ENCODE data around the gene HDAC3.

Gene HDAC3

DNA sequence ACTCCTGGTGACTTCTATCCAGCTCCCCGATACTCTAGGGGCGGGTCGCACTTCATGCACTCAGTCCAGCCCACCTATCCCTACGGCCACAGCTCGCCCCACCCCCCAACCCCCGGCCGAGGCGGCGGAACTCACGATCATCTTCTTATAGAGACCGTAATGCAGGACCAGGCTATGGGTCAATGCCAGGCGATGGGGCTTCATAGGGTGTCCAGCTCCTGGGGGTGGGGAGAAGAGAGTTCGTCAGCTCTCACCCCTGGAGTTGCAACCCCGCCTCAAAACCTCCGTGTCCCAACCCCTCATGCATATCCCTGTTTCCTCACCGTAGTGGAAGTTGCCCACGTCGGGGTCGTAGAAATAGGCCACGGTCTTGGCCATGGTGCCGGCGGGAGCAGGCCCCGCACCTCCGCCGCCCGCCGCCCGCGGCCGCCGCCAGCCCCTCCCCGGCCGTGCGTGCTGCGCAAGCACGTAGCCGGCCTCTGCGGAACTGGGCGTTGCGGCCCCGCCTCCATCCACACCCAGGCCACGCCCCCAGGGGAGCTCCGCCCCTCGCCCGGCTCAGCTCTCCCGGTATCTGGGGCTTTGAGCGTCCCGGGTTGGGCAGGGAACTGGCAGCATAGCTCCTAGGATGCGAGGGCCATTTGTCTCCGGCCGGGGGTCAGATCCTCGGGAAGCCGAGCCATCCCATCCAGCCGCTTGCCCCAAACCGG is at the start of gene HDAC3, which contains the start of gene RELL2:
HDAC3 (minus strand) TSS at position 437 of the 710 bp plus-strand sequence; CDS start at position 378, 59 bp downstream.
RELL2 (plus strand) TSS at position 585 of the 710 bp plus-strand sequence. CDS start 1,229 bp downstream, outside the sequence.
- DNase-seq: peak; percentile 14 to 81

DNA sequence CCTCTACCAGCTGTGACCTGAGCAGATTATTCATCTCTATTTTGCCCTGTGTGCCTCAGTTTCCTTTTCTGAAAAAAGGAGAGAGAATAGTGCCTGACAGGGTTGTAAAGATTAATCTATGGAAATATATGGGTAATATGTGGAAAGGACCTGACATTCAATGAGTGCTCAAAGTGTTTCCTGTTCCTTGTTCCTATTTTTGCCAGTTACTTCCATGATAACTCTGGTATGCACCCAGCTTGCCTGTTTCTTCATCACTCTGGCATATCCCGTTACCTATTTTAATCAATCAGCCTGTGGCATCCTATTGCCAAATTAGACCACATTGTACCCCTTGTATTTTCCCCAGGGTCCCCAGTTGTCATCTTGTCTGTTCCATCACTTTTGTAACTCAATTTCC is 48.9 kb upstream of the HDAC3 start:
- no peak for DNase-seq

DNA sequence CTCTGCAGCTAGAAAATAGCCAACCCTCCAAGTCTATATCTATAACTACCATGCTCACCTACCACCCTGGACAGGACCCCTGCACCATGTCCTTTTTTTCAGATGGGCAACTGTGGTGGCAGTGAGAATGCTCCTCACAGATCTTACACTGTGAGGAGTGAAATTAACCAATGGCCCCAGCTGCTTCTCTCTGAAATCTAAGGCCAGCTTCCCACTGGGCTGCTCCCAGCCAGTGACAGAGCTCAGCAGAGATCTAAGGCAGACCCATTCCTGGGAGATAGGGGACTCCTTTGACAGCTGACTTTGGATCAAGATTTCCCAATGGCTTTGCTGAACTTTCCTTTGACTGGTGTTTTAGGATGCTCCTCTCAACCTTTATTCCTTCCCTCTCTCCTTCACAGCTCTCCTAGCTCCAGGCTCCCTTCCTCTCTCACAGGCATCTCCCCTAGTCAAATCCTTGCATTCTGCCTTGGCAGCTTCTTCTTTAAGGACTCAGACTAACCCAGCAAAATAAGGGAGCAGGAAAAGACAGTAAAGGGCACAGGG is 47.0 kb upstream of the HDAC3 start:
- no peak for DNase-seq

DNA sequence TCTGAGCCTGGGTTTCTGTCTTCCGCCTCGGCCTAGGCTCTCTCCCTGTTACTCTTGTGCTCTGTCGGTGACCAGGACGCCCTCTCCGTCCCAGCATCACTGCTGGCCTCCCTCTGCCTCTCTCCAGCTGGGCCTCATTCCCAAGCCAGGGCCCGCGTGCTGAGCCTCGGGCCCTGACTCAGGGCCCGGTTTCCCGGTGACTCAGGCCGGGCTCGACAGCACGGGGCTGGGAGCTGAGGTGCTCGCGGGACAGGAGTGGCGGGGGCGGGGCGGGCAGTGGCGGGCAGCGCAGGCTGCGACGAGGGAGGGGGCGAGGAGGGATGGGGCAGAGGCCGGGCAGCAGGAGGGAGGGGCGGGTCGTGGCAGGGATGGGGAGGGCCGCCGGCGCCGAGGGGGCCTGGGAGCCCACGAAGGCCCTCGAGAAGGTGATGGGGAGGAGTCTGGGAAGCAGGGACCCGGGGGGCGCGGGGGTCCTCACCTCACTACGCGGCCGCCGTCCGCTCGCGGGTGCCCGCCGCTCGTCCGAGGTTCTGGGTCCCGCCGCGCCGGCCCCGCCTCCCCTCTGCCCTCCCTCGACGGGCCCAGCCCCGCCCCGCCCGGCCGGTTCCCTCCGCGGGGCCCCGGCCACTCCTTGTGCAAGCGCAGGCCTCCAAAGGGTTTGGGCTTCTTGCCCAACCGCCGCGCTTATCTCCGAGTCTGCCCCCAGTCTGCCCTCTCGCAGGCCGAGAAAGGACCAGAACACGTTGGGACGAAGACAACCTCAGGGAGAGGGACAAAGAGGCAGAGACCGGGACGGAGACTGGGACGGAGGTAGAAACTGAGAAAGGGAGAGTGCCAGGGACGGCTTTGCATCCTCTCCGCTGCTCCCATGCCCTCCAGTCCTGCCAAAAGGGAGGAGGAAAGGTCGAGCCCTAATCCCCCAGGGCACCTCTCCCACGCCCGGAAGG is 45.3 kb upstream of the HDAC3 start, which contains the start of gene ARAP3:
ARAP3 (minus strand) TSS at position 536 of the 947 bp plus-strand sequence. CDS start 1,744 bp downstream, outside the sequence.
- no peak for DNase-seq

DNA sequence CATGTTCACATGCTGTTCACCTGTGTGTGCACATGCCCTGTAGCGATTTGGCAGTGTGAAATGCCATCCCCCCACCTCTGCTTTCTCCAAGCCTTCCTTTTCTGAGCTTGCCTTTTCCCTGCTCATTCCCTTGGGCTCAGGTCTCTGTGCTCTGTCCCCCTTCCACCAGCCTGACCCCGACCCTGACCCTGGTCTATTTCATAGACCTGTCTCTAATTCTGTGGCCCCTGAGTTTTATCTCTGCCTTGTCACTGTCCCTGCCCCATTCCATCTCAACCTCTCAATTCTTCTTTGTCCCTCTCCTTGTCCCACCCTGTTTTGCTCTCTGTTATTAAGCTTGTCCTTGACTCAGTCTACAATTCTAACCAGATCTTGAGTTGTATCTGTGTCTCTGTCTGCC is 44.6 kb upstream of the HDAC3 start:
- no peak for DNase-seq

DNA sequence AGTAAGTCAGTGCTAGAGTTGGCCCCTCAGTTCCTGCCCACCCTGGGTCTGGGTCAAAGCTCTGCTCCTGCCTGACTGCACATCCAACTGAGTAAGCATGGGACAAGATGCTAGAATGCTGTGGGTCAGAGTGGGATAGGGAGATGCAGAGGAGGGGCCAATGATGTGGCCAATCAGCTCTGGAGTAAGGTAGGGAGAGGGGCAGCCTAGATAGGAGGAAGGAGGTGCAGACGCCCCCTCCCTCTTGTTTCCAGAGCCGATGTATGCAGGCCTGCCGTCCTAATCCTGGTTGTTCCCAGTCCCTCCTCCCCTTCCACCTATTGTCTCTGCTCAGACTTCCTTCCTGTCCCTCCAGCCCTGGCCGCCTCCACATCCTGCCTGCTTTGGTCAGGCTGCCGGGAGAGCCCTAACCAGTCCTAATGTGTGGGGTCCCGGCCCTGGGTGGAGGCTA is 44.1 kb upstream of the HDAC3 start:
- DNase-seq: no peak

DNA sequence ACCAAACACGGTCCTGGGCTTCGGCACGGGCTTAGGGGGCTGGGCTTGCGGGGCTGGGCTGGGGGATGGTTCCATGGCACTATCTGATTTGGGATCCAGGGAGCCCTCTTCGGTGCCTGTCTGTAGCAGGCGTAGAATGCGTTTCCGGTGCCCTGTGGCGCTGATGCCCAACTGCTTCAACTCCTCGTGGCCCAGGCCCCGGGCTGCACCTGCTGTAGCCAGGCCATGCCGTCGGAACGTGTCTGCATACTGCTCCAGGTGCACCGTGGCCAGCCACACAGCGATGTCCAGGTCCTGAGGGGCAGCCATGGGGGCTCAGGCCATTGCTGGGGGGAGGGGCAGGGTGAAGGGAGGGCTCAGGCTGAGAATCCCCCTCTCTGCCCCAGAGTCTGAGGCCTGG is 43.5 kb upstream of the HDAC3 start:
- no peak for DNase-seq

DNA sequence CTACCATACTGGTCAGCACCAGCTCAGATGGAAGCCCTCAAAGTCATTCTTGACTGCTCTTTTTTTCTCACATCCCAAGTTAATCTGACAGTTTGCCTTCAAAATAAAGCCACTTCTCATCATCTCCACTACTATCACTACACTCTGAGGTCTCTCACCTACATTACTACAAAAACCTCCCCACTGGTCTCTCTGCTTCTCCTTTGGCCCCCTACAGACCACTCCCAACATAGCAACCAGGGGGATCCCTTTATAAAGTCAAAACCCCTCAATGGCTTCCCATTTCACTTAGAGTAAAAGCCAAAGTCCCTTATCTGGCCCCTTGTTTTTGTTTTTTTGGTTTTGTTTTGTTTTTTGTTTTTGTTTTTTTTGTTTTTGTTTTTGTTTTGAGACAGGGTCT is 40.8 kb upstream of the HDAC3 start:
- no peak for DNase-seq

DNA sequence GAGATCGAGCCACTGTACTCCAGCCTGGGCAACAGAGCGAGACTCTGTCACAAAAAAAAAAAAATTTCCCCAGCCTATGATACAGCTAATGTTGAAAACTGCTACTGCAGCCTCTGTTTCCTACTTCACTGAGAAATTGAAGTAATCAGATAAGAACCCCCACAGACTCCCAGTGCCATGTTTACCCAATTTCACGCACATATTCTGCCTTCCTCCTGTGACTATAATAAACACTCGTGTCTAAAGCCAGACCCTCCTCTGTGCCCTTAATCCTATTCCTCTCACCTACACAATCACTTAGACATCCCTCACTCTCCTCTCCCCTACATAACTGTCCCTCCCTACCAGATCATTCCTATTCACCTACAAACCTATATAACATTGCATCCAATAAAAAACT is 39.0 kb upstream of the HDAC3 start:
- DNase-seq: no peak

DNA sequence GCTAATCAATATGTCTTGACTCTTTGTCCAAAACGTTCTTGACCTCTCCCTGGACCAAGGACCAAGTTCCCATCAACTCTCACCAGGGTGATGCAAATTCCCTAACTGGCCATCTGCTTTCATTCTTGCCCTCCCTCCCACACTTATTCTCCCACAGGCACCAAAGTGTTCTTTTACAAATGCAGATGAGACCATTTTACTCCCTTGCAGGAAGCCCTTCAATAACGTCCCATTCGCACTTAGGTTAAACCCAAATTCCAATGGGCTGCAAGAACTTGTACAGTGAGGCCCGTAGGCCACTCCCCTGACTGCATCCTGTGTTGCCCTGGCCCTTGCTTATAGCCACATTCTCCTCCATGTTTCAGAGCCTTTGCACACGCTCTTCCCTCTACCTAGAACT is 38.1 kb upstream of the HDAC3 start:
- DNase-seq: no peak

DNA sequence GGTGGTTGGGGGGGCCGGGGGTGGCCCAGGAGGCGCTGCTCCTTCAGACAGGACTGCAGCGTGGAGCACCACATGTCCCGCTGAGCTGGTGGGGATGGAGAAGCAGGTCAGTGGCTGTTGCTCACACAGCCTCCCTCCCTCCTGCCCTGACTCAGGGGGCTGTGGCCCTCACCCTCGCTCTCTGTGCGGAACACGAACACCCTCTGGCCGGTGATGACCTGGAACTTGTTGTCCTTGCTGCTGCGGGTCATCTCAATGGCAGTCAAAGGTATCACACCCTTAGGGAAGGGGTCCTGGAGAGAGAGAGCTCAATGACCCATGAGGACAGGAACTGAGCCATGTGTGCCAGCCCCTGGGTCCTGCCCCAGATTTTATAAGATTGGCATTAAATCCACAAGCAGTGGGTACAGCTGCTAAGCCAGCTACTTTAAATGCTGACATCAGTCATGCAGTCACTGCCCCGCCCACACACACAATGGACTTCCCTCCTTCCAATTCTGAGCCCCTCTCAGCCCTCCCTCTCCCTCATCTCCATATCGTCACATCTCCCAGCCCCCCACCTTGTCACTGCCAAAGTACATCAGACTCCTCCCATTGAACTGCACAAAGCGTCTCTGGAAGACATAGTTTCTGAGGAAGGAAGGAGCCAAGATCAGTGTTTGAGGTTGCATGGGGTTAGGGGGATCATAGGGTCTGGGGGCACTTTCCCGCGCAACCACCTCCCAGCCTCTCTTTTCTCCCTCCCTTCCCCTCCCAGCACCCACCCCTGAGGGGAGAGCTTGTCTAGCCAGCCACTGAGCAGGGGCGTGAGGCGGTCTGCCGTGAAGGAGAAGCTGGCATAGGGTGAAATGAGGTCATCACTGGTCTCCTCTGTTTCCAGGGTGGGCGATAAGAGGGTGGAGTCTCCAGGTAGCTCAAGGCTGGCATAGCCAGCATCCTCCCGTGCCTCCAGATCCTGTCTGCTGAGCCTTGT is 36.5 kb upstream of the HDAC3 start:
- DNase-seq: no peak

DNA sequence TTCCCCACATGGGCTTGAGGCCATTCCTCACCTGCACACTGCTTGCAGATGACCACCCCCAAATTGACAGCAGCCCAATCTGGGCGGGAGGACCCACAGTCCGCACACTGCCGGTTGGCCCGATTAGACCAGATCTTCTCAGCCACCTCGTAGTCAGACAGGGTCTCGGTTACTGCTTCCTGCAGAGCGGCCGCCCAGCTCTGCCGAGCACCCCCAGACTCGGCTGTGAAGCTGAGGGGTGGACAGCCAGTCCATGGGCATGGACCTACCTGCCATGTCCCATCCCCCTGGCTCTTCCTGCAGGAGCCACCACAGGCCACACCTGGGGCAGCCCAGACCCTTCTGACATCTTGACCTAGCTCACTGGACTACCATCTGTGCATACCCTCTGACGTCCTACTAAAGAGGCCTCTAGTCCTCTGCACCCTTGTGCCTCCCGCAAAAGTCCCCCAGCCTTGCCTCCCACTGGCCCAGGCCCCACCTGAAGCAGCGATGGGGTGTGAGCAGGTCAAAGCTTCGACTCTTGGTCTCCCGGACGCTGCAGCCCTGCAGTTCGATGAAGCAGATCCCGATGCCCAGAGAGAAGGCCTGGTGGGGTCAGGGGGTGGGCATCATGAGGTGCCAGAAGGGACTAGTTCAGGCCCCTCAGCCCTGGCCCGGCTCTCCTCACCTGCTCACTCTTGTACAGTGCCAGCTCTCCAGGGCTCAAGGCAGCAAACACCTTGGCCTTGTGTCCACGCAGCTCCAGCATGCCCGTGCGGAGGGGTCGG is 35.6 kb upstream of the HDAC3 start:
- no peak for DNase-seq

DNA sequence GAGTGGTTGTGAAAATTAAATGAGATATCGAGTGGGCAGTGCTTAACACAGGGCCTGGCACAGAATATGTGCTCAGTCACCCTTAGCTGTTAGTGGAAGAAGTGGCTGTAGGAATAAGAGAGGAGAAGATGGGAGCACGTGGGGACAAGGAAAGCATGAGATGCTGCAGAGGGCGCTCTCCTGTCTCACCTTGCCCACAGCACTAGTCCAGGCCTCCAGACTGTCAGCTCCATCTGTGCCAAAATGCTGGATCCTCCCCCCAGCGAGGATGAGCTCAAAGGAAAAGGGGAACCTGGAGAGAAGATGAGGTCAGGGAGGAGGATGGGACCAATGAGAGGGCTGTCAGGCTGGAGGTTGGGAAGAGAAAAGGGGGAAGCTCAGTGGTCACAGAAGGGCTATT is 32.9 kb upstream of the HDAC3 start:
- no peak for DNase-seq

DNA sequence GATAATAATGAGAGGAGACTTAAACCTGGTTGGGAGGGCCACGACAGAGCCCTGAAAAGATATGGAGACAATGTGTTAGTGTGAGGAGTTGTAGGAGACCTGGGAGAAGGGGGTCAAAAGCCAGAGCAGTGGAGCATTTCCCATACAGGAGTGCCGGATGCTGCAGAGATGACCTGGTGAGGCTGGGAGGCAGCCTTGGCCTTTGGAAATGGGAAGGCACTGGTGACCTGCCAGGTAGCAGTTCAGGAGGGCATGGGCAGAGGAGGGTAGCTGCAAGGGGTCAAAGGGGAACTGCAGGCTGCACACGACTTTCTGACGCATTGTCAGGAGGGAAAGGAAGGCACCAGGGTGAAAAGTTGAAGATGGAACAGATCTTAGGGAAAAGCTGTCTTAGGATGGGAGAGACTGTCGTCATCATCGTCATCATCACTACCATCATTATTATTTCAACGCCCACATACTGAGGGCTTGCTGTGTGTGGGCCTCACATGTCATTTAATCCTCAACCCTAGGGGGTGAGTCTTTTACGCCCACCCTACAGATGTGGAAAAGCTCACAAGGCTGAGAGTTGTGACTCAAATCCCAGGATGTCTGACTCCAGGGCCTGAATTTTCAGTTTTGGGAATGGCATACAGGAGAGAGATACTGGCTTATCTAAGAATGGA is 32.1 kb upstream of the HDAC3 start:
- DNase-seq: no peak

DNA sequence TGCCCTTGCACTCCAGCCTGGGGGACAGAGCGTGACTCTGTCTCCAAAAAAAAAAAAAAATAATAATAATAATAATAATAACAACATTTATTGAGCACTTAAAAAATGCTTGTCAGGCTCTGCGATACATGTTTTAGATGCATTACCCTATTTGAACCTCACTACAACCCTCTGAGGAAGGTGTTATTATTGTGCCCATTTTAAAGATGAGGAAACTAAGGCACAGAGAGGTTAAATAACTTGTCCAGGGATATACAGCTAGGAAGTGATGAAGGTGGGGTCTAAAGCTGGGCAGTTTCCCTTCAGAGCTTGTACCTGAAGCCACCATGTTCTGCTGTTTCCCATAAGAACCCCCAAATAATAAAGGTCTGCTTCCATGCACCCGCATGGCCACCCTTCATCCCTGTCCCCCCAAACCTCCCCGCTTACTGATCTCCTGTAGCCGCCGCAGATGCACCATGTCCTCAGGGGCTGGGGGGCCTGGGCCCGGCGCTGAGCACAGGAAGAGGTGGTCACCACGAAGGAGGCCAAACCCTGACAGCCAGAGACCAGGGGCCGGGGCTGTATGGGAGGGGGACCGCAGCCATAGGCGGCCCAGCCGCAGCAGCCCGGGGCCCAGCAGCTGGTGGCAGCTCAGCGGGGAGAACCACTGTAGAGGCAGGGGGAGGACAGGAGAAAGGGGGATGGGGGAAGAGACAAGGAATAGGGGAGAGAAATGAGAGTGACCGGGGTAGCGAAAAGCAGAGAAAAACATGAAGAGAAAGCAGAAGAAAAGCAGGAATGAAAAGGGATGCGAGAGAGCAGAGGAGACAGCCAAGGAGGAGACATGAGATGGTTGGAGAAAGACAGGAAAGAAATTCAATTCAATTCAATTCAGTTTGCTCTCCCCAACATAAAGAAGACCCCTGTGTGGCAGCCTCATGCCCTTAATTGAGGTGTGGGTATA is 29.6 kb upstream of the HDAC3 start:
- DNase-seq: no peak

DNA sequence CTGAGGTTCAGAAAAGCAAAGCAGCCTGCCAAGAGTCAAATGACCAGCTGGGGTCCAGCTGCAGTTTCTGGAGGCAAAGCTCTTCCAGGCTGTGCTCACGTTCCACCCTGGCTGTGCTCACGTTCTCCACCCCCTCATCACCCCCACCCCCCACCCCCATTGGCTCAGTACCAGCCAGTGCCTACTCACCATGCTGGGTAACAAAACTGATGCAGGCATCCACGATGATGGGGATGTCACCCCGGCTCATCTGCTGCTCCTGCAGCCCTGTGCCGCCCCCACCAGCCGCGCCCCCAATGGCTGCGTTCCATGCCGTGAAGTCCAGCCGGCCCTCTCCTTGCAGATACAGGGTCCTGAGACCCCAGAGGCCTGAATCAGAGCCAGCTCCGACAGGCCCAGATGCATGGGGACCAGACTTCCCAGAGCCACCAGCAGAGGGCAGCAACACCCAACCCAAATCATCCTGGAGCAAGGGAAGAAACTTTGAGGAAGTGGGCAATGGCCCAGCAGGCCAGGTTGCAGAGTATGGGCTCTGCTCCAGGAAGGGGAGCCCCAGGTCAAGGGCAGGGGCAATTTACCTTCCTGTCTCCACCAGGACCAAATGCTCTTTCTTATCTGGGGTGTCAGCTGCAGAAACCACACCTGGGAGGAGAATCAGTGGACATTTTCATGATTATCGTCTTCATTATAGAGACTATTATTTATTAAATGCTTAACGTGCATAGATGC is 28.2 kb upstream of the HDAC3 start:
- no peak for DNase-seq

DNA sequence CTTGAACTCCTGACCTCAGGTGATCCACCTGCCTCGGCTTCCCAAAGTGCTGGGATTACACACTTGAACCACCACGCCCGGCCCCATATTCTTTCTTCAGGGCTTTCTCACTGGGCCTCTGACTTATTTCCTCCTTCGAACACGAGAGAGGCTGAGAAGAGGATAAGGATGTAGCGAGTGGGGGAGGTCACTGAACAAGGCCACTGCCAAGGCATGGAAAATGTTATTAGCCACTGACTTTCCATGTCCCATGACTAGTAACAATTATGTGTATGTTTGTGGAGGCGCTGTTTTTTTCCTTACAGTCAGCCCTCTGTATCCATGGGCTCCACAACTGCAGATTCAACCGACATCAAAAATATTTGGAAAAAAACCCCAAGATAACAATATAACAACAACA is 26.9 kb upstream of the HDAC3 start:
- no peak for DNase-seq

DNA sequence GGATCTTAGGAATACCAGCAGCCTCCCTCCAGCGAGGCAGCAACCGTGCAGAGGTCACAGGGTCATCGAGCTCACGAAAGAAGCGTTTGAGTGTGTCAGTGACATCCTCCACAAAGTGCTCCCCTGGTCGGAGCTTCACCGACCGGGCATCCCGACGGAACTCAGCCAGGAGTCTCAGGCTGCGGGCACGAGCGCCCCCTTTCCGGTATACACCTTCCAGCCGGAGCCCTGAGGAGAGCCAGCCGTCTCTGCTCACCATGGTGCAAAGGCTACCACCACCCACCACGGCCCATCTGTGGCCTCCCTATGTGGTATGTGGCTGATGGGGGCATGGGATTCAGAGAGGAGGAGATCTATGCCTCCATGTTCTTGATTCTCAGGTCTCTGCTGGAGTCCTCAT is 25.4 kb upstream of the HDAC3 start:
- DNase-seq: no peak

Data from cerebellar nuclear complex (tissue), 1 donor.